Stomach (tissue), 4 donors: ENCODE results near the gene CLIC6.

Source experiments
- CTCF ChIP-seq, 7 experiments: fragments of 450-650 bp in 4 of 7; fragments of 200-600 bp in 3 of 7; sonication (generic) in 3 of 7; IDR thresholded peaks; one replicate each; pipeline ENCODE4 v1.5.1; 2016 to 2019; ENCODE audit warnings: antibody characterized with exemption in 7 of 7, control low read depth in 2 of 7, mild to moderate bottlenecking in 1 of 7
- EP300 ChIP-seq: sonication (generic); formaldehyde crosslinking; IDR thresholded peaks from one replicate; pipeline ENCODE4 v1.6.1; 2017; ENCODE audit warnings: antibody characterized with exemption
- POLR2A ChIP-seq, 4 donors: fragments of 450-650 bp; IDR thresholded peaks; one replicate each; pipeline ENCODE4 v1.6.1; 2016; ENCODE audit warnings: antibody characterized with exemption in 4 of 4, control low read depth in 2 of 4, mild to moderate bottlenecking in 1 of 4, moderate library complexity in 1 of 4
- POLR2AphosphoS5 ChIP-seq, 3 donors: sonication (generic); formaldehyde crosslinking; IDR thresholded peaks; one replicate each; pipeline ENCODE4 v1.6.1; 2016; ENCODE audit warnings: antibody characterized with exemption in 3 of 3

GRCh38 chr21:34644825-34645224, 24.0 kb upstream of the CLIC6 start:
- TF ChIP-seq CTCF (IDR thresholded peaks at IDR 0.05): no peak
- TF ChIP-seq POLR2AphosphoS5 (IDR thresholded peaks at IDR 0.05): peak in 1 of 3 donors; percentile 26
- TF ChIP-seq POLR2A (IDR thresholded peaks at IDR 0.05): no peak
- no peak for TF ChIP-seq EP300
